CD14-positive monocyte (primary cell): ENCODE data around the gene TRAF3. TPM values are rescaled to one million over a fixed set of nuclear protein-coding genes. Genes with fewer than 3 reads are reported as not detected.

ENCODE experiments used
- DNase-seq, 3 donors: peaks; one replicate each; pipeline ENCODE4 v3.0.0-alpha.2; 2011 to 2022
- H2AFZ ChIP-seq: 2 replicates; pipeline ENCODE4 v1.6.0; 2012; ENCODE audit warnings: mild to moderate bottlenecking, low read depth, low read length, inconsistent platforms; ENCODE audit not compliant: insufficient read depth, poor library complexity, severe bottlenecking
- H3K27ac ChIP-seq, 2 donors: 1 replicate in 1 of 2; 2 replicates in 1 of 2; pipeline ENCODE4 v1.5.1; 2012 to 2013; ENCODE audit warnings: low read length in 2 of 2, control low read depth in 1 of 2, inconsistent platforms in 1 of 2, low read depth in 1 of 2, mild to moderate bottlenecking in 1 of 2
- H3K27me3 ChIP-seq, 2 donors: one replicate each; pipeline versions ENCODE4 v1.6.0 to v1.6.1; 2011 to 2013; ENCODE audit warnings: low read length in 2 of 2; ENCODE audit not compliant: control insufficient read depth in 2 of 2, insufficient read depth in 2 of 2
- H3K36me3 ChIP-seq, 2 donors: replicated peaks in 1 of 2; 1 replicate in 1 of 2; 2 replicates in 1 of 2; pipeline versions ENCODE4 v1.5.1 to v1.6.1; 2012 to 2013; ENCODE audit warnings: low read length in 2 of 2, control low read depth in 1 of 2, inconsistent platforms in 1 of 2, mild to moderate bottlenecking in 1 of 2; ENCODE audit not compliant: insufficient read depth in 2 of 2, control insufficient read depth in 1 of 2
- H3K4me1 ChIP-seq, 2 donors: 1 replicate in 1 of 2; 2 replicates in 1 of 2; pipeline versions ENCODE4 v1.5.1 to v1.6.1; 2012 to 2013; ENCODE audit warnings: low read length in 2 of 2, control low read depth in 1 of 2, inconsistent platforms in 1 of 2, mild to moderate bottlenecking in 1 of 2, moderate library complexity in 1 of 2; ENCODE audit not compliant: insufficient read depth in 2 of 2, control insufficient read depth in 1 of 2
- H3K4me2 ChIP-seq: replicated peaks from 2 replicates; pipeline ENCODE3; 2012; ENCODE audit warnings: low read length, moderate library complexity, mild to moderate bottlenecking; ENCODE audit not compliant: poor library complexity, severe bottlenecking; ENCODE audit errors: extremely low read depth
- H3K4me3 ChIP-seq, 3 experiments: fragments of 200-600 bp in 1 of 3; sonication (generic) in 1 of 3; replicated peaks in 1 of 3; 1 replicate in 2 of 3; 2 replicates in 1 of 3; pipeline ENCODE4 v1.5.1; 2011 to 2013; ENCODE audit warnings: low read length in 3 of 3, mild to moderate bottlenecking in 3 of 3, control low read depth in 2 of 3, low read depth in 2 of 3, inconsistent platforms in 1 of 3, moderate library complexity in 1 of 3
- H3K79me2 ChIP-seq: 2 replicates; pipeline ENCODE4 v1.6.0; 2012; ENCODE audit warnings: mild to moderate bottlenecking, control low read depth, inconsistent platforms, low read length, moderate library complexity; ENCODE audit not compliant: insufficient read depth
- H3K9ac ChIP-seq: 2 replicates; pipeline ENCODE4 v1.6.0; 2017; ENCODE audit warnings: low read length, mild to moderate bottlenecking; ENCODE audit not compliant: insufficient read depth, poor library complexity, severe bottlenecking
- H3K9me3 ChIP-seq, 2 donors: replicated peaks in 1 of 2; 1 replicate in 1 of 2; 2 replicates in 1 of 2; pipeline versions ENCODE4 v1.5.1 to v1.6.1; 2012 to 2013; ENCODE audit warnings: low read length in 2 of 2, control low read depth in 1 of 2; ENCODE audit not compliant: control insufficient read depth in 1 of 2, insufficient read depth in 1 of 2
- H4K20me1 ChIP-seq: 2 replicates; pipeline ENCODE4 v1.6.0; 2012; ENCODE audit warnings: mild to moderate bottlenecking, low read length, control low read depth, moderate library complexity; ENCODE audit not compliant: insufficient read depth
- H3K27ac Mint-ChIP-seq, 7 donors: one replicate each; pipeline ENCODE4 v1.8.0; 2020; ENCODE audit warnings: mild to moderate bottlenecking in 7 of 7, mixed read lengths in 7 of 7, moderate library complexity in 6 of 7, inconsistent platforms in 2 of 7
- H3K27me3 Mint-ChIP-seq, 3 donors: one replicate each; pipeline ENCODE4 v1.8.0; 2021 to 2022; ENCODE audit warnings: low read depth in 3 of 3, mild to moderate bottlenecking in 3 of 3, mixed read lengths in 3 of 3, moderate library complexity in 3 of 3, inconsistent platforms in 1 of 3
- H3K36me3 Mint-ChIP-seq, 2 donors: one replicate each; pipeline ENCODE4 v1.8.0; 2020; ENCODE audit warnings: mixed read lengths in 2 of 2, inconsistent platforms in 1 of 2, mild to moderate bottlenecking in 1 of 2
- H3K4me1 Mint-ChIP-seq: one replicate; pipeline ENCODE4 v1.8.0; 2020; ENCODE audit warnings: mild to moderate bottlenecking, mixed read lengths
- H3K4me3 Mint-ChIP-seq, 2 donors: one replicate each; pipeline ENCODE4 v1.8.0; 2020; ENCODE audit warnings: mild to moderate bottlenecking in 2 of 2, mixed read lengths in 2 of 2, moderate library complexity in 1 of 2
- H3K9me3 Mint-ChIP-seq, 7 donors: one replicate each; pipeline ENCODE4 v1.8.0; 2020 to 2022; ENCODE audit warnings: mixed read lengths in 7 of 7, mild to moderate bottlenecking in 6 of 7, moderate library complexity in 6 of 7, inconsistent platforms in 2 of 7
- WGBS: methylation state at CpG from one replicate; pipeline ENCODE4 v1.1.5; 2013; ENCODE audit warnings: missing lambda C conversion rate; ENCODE audit not compliant: insufficient coverage; 5-methylcytosine and 5-hydroxymethylcytosine counted together
- intact Hi-C, 2 donors: fragments of 100-400 bp; cut with micrococcal nuclease; formaldehyde crosslinking; loops; one replicate each; pipeline versions ENCODE4 v1.15.0 to v1.15.1; 2023
- polyA plus RNA-seq, 3 donors: library from polyadenylated mRNA; depleted of rRNA in 1 of 3; unstranded in 2 of 3; stranded (reverse) in 1 of 3; fragments of 300-500 nt in 2 of 3; fragments of >200 nt in 1 of 3; fragmentation: Illumina TruSeq in 2 of 3; gene quantifications; 1 replicate in 2 of 3; 2 replicates in 1 of 3; pipeline ENCODE4 v1.2.3, GENCODE V29; 2012 to 2021
- TF ChIP-seq, protein P1 (sequence below): fragments of 200-600 bp; IDR thresholded peaks from one replicate; pipeline ENCODE4 v1.8.0; 2022; ENCODE audit warnings: antibody characterized with exemption, mild to moderate bottlenecking

TRAF3 gene
- polyA plus RNA-seq, 3 donors: 12.0 to 37.6 (median 17.3) TPM

DNA sequence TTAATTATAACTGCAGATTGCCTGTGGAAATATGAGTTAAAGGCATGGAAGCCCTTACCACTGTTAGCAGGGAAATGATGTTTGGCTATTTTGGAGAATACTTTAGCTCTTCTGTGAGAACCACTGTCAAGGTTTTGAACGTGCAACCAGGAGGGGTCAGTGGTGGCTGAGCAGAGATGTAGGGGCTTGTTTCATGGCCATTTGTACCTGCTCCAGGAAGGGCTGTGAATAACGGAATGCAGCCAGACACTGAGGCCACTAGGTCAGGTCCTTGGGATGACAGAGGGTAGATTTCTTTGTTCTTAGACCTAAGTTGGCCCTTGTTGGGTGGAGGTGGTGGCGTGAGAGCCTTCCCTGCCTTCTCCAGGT, 8.3 kb downstream of the TRAF3 start:
- 100% methylated on average over 3 of the region's 3 CpGs for WGBS
- no peak for DNase-seq
- Histone ChIP-seq H3K4me3 (no peak overlapping the region), H3K36me3 (no peaks in the 10 kb centered on the region), H3K27ac (no peak overlapping the region), H3K27me3 (no peaks in the 10 kb centered on the region), H3K4me2 (no peak overlapping the region), H3K9ac (no peak overlapping the region), H3K4me1 (peaks cover 27 to 46% of the 10 kb centered on the region in 2 donors), H4K20me1 (peaks cover 100% of the 10 kb centered on the region), H2AFZ (no peak overlapping the region), H3K79me2 (peaks cover 98% of the 10 kb centered on the region), H3K9me3 (no peaks in the 10 kb centered on the region)
- peaks cover 0 to 2% (median 0%) of the 10 kb centered on the region in 3 donors for H3K27me3 Mint-ChIP-seq
- H3K36me3 Mint-ChIP-seq: peaks cover 14 to 23% of the 10 kb centered on the region in 2 donors
- intact Hi-C loops: no loop called here
- TF ChIP-seq, protein P1, sequence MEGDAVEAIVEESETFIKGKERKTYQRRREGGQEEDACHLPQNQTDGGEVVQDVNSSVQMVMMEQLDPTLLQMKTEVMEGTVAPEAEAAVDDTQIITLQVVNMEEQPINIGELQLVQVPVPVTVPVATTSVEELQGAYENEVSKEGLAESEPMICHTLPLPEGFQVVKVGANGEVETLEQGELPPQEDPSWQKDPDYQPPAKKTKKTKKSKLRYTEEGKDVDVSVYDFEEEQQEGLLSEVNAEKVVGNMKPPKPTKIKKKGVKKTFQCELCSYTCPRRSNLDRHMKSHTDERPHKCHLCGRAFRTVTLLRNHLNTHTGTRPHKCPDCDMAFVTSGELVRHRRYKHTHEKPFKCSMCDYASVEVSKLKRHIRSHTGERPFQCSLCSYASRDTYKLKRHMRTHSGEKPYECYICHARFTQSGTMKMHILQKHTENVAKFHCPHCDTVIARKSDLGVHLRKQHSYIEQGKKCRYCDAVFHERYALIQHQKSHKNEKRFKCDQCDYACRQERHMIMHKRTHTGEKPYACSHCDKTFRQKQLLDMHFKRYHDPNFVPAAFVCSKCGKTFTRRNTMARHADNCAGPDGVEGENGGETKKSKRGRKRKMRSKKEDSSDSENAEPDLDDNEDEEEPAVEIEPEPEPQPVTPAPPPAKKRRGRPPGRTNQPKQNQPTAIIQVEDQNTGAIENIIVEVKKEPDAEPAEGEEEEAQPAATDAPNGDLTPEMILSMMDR: no peak
- peaks cover 0 to under 1% (median 0%) of the 10 kb centered on the region in 7 donors for H3K9me3 Mint-ChIP-seq
- H3K4me3 Mint-ChIP-seq: no peak overlapping the region
- peak overlapping the region in 3 of 7 donors; percentile 31 to 49 (median 47) for H3K27ac Mint-ChIP-seq
- H3K4me1 Mint-ChIP-seq: peaks cover 58% of the 10 kb centered on the region

- Histone ChIP-seq H3K4me3 (no peak overlapping the region), H3K36me3 (no peaks in the 10 kb centered on the region), H4K20me1 (peaks cover 100% of the 10 kb centered on the region), H3K9me3 (no peaks in the 10 kb centered on the region), H2AFZ (no peak overlapping the region), H3K27me3 (no peaks in the 10 kb centered on the region), H3K4me2 (no peak overlapping the region), H3K27ac (peak overlapping the region; percentile 22 to 58), H3K9ac (no peak overlapping the region), H3K4me1 (peaks cover 19 to 38% of the 10 kb centered on the region in 2 donors), H3K79me2 (peaks cover 98% of the 10 kb centered on the region)
- Mint-ChIP-seq H3K4me1 (peaks cover 50% of the 10 kb centered on the region), H3K27me3 (peaks cover 0 to 2% (median 0%) of the 10 kb centered on the region in 3 donors), H3K4me3 (no peak overlapping the region), H3K27ac (peak overlapping the region; percentile 79 to 91 (median 85)), H3K36me3 (peaks cover 14 to 26% of the 10 kb centered on the region in 2 donors), H3K9me3 (peaks cover 0 to 8% (median 4%) of the 10 kb centered on the region in 7 donors)
- intact Hi-C loops: no loop called here
- WGBS: 62% methylated on average over 3 of the region's 4 CpGs
- TF ChIP-seq, protein P1: no peak
- peak; percentile 80 to 89 (median 84) for DNase-seq
Measured at GRCh38 chr14:102786768-102787167, 9.5 kb downstream of the TRAF3 start.
